BE2C (cell line): ENCODE results near the gene TEDC2.
A peak's percentile ranks its signal among the peaks of the same experiment; 100 is the strongest.
"Not testable (repeated sequence)": the region's sequence is repeated elsewhere in the genome, so short reads cannot be mapped to it uniquely, and the experiment has no call there.

Experiments
- DNase-seq: peaks from one replicate; pipeline ENCODE4 v3.0.0-alpha.2; 2020
- H3K27me3 ChIP-seq: fragments of 250-450 bp; sonication (Bioruptor Pico); 2 replicates; pipeline ENCODE4 v1.5.1; 2020; ENCODE audit warnings: mild to moderate bottlenecking
- H3K36me3 ChIP-seq: fragments of 250-450 bp; sonication (Bioruptor Pico); 2 replicates; pipeline ENCODE4 v1.5.1; 2020; ENCODE audit warnings: mild to moderate bottlenecking
- H3K4me1 ChIP-seq: fragments of 250-450 bp; sonication (Bioruptor Pico); 2 replicates; pipeline ENCODE4 v1.5.1; 2020
- H3K4me3 ChIP-seq: 2 replicates; pipeline ENCODE4 v1.5.1; 2011; ENCODE audit warnings: low read depth, low read length
- H3K9me3 ChIP-seq: fragments of 250-450 bp; sonication (Bioruptor Pico); 2 replicates; pipeline ENCODE4 v1.5.1; 2020
- CTCF ChIP-seq: IDR thresholded peaks from 2 replicates; pipeline ENCODE4 v1.5.1; 2012; ENCODE audit warnings: mild to moderate bottlenecking, low read depth, low read length

The TEDC2 gene

GRCh38 chr16:2429034-2429770, 30.7 kb upstream of the TEDC2 start, which contains the start of gene CCNF:
CCNF (plus strand) TSS chr16:2429447; CDS start chr16:2429482, 35 bp downstream.
- TF ChIP-seq CTCF, result no peak
- DNase-seq, result peak; percentile 99
- H3K4me3 ChIP-seq, result peak within 1 kb of the TSS; percentile 95

GRCh38 chr16:2429771-2430663, 29.9 kb upstream of the TEDC2 start:
- peak; percentile 47 for TF ChIP-seq CTCF
- peaks cover 47% of the 10 kb centered on the region for H3K36me3 ChIP-seq

More at GRCh38 chr16:2429034-2429770, 30.7 kb upstream of the TEDC2 start, which contains the start of gene CCNF:
- Histone ChIP-seq H3K4me1 (peaks cover 5% of the 10 kb centered on the region; the same call in 1 of the 2 replicates), H3K27me3 (no peaks in the 10 kb centered on the region), H3K9me3 (no peaks in the 10 kb centered on the region), H3K36me3 (peaks cover 40% of the 10 kb centered on the region)

GRCh38 chr16:2432286-2432685, 27.6 kb upstream of the TEDC2 start:
- Histone ChIP-seq H3K4me3 (no peak overlapping the region), H3K27me3 (no peaks in the 10 kb centered on the region), H3K4me1 (peaks cover 3% of the 10 kb centered on the region; the same call in 1 of the 2 replicates), H3K36me3 (peaks cover 64% of the 10 kb centered on the region), H3K9me3 (no peaks in the 10 kb centered on the region)
- TF ChIP-seq CTCF, result no peak; the same call in 1 of the 2 replicates
- no peak for DNase-seq

More at GRCh38 chr16:2429771-2430663, 29.9 kb upstream of the TEDC2 start:
- peaks cover 5% of the 10 kb centered on the region; the same call in 1 of the 2 replicates for H3K4me1 ChIP-seq
- no peaks in the 10 kb centered on the region for H3K9me3 ChIP-seq
- peak; percentile 37 for DNase-seq
- peak overlapping the region; percentile 95 for H3K4me3 ChIP-seq
- H3K27me3 ChIP-seq, result no peaks in the 10 kb centered on the region

GRCh38 chr16:2432801-2433505, 27.0 kb upstream of the TEDC2 start:
- no peak for DNase-seq
- TF ChIP-seq CTCF, result no peak
- Histone ChIP-seq H3K27me3 (no peaks in the 10 kb centered on the region), H3K4me1 (peaks cover 3% of the 10 kb centered on the region; the same call in 1 of the 2 replicates), H3K36me3 (peaks cover 71% of the 10 kb centered on the region), H3K4me3 (no peak overlapping the region), H3K9me3 (no peaks in the 10 kb centered on the region)

- not testable (repeated sequence) for H3K4me1 ChIP-seq, DNase-seq, H3K27me3 ChIP-seq, H3K4me3 ChIP-seq, H3K9me3 ChIP-seq
- peaks cover 90% of the 10 kb centered on the region for H3K36me3 ChIP-seq
These were observed 24.7 kb upstream of the TEDC2 start for GRCh38 chr16:2435236-2435635.

GRCh38 chr16:2436110-2436509, 23.8 kb upstream of the TEDC2 start:
- no peak for DNase-seq
- no peak for TF ChIP-seq CTCF
- Histone ChIP-seq H3K9me3 (no peaks in the 10 kb centered on the region), H3K36me3 (peaks cover 90% of the 10 kb centered on the region), H3K4me3 (no peak overlapping the region), H3K27me3 (no peaks in the 10 kb centered on the region), H3K4me1 (no peaks in the 10 kb centered on the region; the same call in 1 of the 2 replicates)
